Neural cell (in vitro differentiated cells): ENCODE data around the gene TSPAN3. TPM values are rescaled to one million over a fixed set of nuclear protein-coding genes. Genes with fewer than 3 reads are reported as not detected.

Experiments used
- H2AFZ ChIP-seq: fragments of 200-600, 300-800 bp; sonication (generic), shearing (Covaris generic); 2 replicates; pipeline ENCODE4 v1.6.0; 2014; ENCODE audit warnings: low read depth, mild to moderate bottlenecking, antibody characterized with exemption, low read length, moderate library complexity
- H3F3A ChIP-seq: fragments of 200-600 bp; shearing (Covaris generic); 2 replicates; pipeline ENCODE4 v1.6.1; 2016; ENCODE audit warnings: mild to moderate bottlenecking, moderate library complexity, mixed read lengths, antibody characterized with exemption, low read length; ENCODE audit not compliant: insufficient read depth, poor library complexity, severe bottlenecking
- H3K27ac ChIP-seq: fragments of 200-600, 300-800 bp; sonication (generic), shearing (Covaris generic); 2 replicates; pipeline ENCODE4 v1.5.1; 2014; ENCODE audit warnings: mild to moderate bottlenecking, low read length, moderate library complexity
- H3K27me3 ChIP-seq: fragments of 300-800, 200-600 bp; sonication (generic), shearing (Covaris generic); 2 replicates; pipeline ENCODE4 v1.6.0; 2014; ENCODE audit warnings: mild to moderate bottlenecking, low read depth, low read length, moderate library complexity; ENCODE audit not compliant: insufficient read depth
- H3K36me3 ChIP-seq: fragments of 300-800, 200-600 bp; sonication (generic), shearing (Covaris generic); 2 replicates; pipeline ENCODE4 v1.5.1; 2014; ENCODE audit warnings: mild to moderate bottlenecking, antibody characterized with exemption, low read length, moderate library complexity; ENCODE audit not compliant: insufficient read depth
- H3K4me2 ChIP-seq: fragments of 300-800, 200-600 bp; sonication (generic), shearing (Covaris generic); 2 replicates; pipeline ENCODE4 v1.6.0; 2014; ENCODE audit warnings: mild to moderate bottlenecking, low read length
- H3K4me3 ChIP-seq: fragments of 300-800, 200-600 bp; sonication (generic), shearing (Covaris generic); 2 replicates; pipeline ENCODE4 v1.5.1; 2014; ENCODE audit warnings: mild to moderate bottlenecking, low read length, moderate library complexity
- H3K79me2 ChIP-seq: fragments of 200-600 bp; shearing (Covaris generic); replicated peaks from 2 replicates; pipeline ENCODE4 v1.6.0; 2014; ENCODE audit warnings: mild to moderate bottlenecking, low read length, moderate library complexity; ENCODE audit not compliant: insufficient read depth
- H3K9ac ChIP-seq: fragments of 300-800, 200-600 bp; sonication (generic), shearing (Covaris generic); 2 replicates; pipeline ENCODE4 v1.6.1; 2016; ENCODE audit warnings: mild to moderate bottlenecking, low read length, mixed read lengths
- H3K9me2 ChIP-seq: fragments of 200-600 bp; shearing (Covaris generic); 2 replicates; pipeline ENCODE4 v1.6.1; 2016; ENCODE audit warnings: mild to moderate bottlenecking, low read length, mixed read lengths; ENCODE audit not compliant: insufficient read depth
- H3K9me3 ChIP-seq: fragments of 200-600, 300-800 bp; sonication (generic), shearing (Covaris generic); 2 replicates; pipeline ENCODE4 v1.6.1; 2016; ENCODE audit warnings: mild to moderate bottlenecking, mixed run types, low read length, moderate library complexity, mixed read lengths
- H4K20me1 ChIP-seq: fragments of 200-600 bp; shearing (Covaris generic); 2 replicates; pipeline ENCODE4 v1.6.1; 2016; ENCODE audit warnings: mild to moderate bottlenecking, mixed run types; ENCODE audit not compliant: insufficient read depth
- EP300 ChIP-seq: fragments of 450-650 bp; conservative IDR thresholded peaks from 2 replicates; pipeline ENCODE4 v1.6.1; 2014; ENCODE audit warnings: antibody characterized with exemption, mild to moderate bottlenecking, moderate library complexity; ENCODE audit not compliant: poor library complexity, severe bottlenecking
- EZH2 ChIP-seq: fragments of 200-600, 300-800 bp; shearing (Covaris generic), sonication (generic); IDR thresholded peaks from 2 replicates; pipeline ENCODE4 v1.6.1; 2014; ENCODE audit warnings: antibody characterized with exemption, low read length, borderline replicate concordance, mild to moderate bottlenecking; ENCODE audit not compliant: insufficient read depth, poor library complexity, severe bottlenecking
- MXI1 ChIP-seq: fragments of 450-650 bp; conservative IDR thresholded peaks from 2 replicates; pipeline ENCODE4 v1.6.1; 2014; ENCODE audit warnings: antibody characterized with exemption, mild to moderate bottlenecking; ENCODE audit not compliant: poor library complexity, severe bottlenecking
- POLR2AphosphoS5 ChIP-seq: IDR thresholded peaks from 2 replicates; pipeline ENCODE4 v1.6.1; 2012
- RAD21 ChIP-seq: fragments of 450-650 bp; conservative IDR thresholded peaks from 2 replicates; pipeline ENCODE4 v1.6.1; 2014; ENCODE audit warnings: antibody characterized with exemption, mild to moderate bottlenecking, moderate library complexity
- SMC3 ChIP-seq: fragments of 450-650 bp; conservative IDR thresholded peaks from 2 replicates; pipeline ENCODE4 v1.6.1; 2014; ENCODE audit warnings: antibody characterized with exemption, mild to moderate bottlenecking, moderate library complexity; ENCODE audit not compliant: poor library complexity
- TAF1 ChIP-seq: IDR thresholded peaks from 2 replicates; pipeline ENCODE4 v1.6.1; 2012; ENCODE audit warnings: low read depth
- polyA plus RNA-seq: library from polyadenylated mRNA; depleted of rRNA; stranded (reverse); fragments of >200 nt; gene quantifications from 2 replicates; pipeline ENCODE4 v1.2.3, GENCODE V29; 2014
- TF ChIP-seq, protein P1 (sequence below): IDR thresholded peaks from 2 replicates; pipeline ENCODE4 v1.6.1; 2012; ENCODE audit warnings: borderline replicate concordance
- TF ChIP-seq, protein P2 (sequence below): fragments of 450-650 bp; IDR thresholded peaks from 2 replicates; pipeline ENCODE4 v1.5.1; 2014; ENCODE audit warnings: antibody characterized with exemption, mild to moderate bottlenecking, moderate library complexity; ENCODE audit not compliant: poor library complexity, severe bottlenecking

TSPAN3 gene
- polyA plus RNA-seq, 1 donor from 2014 or later, result 815 TPM

DNA sequence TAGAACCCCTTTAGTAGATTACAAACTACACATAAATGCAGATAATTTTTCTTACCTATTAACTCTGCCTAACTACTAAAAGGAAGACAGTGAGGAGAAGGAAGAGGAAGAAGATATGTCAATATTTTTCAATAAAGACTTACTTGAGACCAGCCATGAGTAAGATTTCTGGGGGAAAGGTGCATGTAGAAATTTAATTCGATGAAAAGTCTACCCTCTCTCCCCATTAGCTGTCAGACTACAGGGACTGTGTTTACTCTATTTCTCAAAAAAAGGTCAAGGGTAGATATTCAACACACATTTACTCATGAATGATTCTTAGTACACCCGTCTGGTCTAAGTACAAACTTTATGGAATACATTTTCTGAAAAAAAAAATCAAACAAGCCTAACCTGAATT is 6.8 kb downstream of the TSPAN3 start:
- peaks cover 97% of the 10 kb centered on the region for H3K79me2 ChIP-seq
- H3F3A ChIP-seq, result no peaks in the 10 kb centered on the region
- peaks cover 3% of the 10 kb centered on the region for H4K20me1 ChIP-seq
- H3K9me2 ChIP-seq, result no peaks in the 10 kb centered on the region
- no peak overlapping the region for H3K9ac ChIP-seq
- no peaks in the 10 kb centered on the region for H3K9me3 ChIP-seq
- no peak overlapping the region for H3K4me3 ChIP-seq
- no peak overlapping the region for H3K27ac ChIP-seq
- no peaks in the 10 kb centered on the region for H3K36me3 ChIP-seq
- TF ChIP-seq RAD21 (no peak), EZH2 (no peak), MXI1 (no peak), SMC3 (no peak), POLR2AphosphoS5 (no peak), TAF1 (no peak), EP300 (no peak)
- TF ChIP-seq, protein P1, sequence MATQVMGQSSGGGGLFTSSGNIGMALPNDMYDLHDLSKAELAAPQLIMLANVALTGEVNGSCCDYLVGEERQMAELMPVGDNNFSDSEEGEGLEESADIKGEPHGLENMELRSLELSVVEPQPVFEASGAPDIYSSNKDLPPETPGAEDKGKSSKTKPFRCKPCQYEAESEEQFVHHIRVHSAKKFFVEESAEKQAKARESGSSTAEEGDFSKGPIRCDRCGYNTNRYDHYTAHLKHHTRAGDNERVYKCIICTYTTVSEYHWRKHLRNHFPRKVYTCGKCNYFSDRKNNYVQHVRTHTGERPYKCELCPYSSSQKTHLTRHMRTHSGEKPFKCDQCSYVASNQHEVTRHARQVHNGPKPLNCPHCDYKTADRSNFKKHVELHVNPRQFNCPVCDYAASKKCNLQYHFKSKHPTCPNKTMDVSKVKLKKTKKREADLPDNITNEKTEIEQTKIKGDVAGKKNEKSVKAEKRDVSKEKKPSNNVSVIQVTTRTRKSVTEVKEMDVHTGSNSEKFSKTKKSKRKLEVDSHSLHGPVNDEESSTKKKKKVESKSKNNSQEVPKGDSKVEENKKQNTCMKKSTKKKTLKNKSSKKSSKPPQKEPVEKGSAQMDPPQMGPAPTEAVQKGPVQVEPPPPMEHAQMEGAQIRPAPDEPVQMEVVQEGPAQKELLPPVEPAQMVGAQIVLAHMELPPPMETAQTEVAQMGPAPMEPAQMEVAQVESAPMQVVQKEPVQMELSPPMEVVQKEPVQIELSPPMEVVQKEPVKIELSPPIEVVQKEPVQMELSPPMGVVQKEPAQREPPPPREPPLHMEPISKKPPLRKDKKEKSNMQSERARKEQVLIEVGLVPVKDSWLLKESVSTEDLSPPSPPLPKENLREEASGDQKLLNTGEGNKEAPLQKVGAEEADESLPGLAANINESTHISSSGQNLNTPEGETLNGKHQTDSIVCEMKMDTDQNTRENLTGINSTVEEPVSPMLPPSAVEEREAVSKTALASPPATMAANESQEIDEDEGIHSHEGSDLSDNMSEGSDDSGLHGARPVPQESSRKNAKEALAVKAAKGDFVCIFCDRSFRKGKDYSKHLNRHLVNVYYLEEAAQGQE, result no peak
- TF ChIP-seq, protein P2, sequence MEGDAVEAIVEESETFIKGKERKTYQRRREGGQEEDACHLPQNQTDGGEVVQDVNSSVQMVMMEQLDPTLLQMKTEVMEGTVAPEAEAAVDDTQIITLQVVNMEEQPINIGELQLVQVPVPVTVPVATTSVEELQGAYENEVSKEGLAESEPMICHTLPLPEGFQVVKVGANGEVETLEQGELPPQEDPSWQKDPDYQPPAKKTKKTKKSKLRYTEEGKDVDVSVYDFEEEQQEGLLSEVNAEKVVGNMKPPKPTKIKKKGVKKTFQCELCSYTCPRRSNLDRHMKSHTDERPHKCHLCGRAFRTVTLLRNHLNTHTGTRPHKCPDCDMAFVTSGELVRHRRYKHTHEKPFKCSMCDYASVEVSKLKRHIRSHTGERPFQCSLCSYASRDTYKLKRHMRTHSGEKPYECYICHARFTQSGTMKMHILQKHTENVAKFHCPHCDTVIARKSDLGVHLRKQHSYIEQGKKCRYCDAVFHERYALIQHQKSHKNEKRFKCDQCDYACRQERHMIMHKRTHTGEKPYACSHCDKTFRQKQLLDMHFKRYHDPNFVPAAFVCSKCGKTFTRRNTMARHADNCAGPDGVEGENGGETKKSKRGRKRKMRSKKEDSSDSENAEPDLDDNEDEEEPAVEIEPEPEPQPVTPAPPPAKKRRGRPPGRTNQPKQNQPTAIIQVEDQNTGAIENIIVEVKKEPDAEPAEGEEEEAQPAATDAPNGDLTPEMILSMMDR, result no peak
- H3K4me2 ChIP-seq, result no peak overlapping the region
- no peak overlapping the region for H2AFZ ChIP-seq
- no peaks in the 10 kb centered on the region for H3K27me3 ChIP-seq

DNA sequence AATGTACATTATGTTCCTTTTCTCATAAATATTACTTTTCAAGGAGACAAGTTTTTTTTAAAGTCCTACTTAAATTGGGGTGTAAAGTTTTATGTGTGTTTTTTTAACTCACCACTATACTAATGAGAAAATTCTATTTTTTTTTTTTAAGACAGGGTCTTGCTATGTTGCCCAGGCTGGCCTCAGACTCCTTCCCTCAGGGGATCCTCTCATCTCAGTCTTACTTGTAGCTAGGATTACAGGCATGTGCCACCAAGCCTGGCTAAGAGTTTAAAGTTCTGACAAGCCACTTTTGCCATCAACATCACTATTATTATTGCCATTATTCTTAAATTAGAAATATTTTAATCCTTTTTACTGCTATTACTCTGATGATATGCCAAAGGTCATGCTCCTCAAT is 7.7 kb downstream of the TSPAN3 start:
- H3K79me2 ChIP-seq, result peaks cover 95% of the 10 kb centered on the region
- H4K20me1 ChIP-seq, result peaks cover 3% of the 10 kb centered on the region

DNA sequence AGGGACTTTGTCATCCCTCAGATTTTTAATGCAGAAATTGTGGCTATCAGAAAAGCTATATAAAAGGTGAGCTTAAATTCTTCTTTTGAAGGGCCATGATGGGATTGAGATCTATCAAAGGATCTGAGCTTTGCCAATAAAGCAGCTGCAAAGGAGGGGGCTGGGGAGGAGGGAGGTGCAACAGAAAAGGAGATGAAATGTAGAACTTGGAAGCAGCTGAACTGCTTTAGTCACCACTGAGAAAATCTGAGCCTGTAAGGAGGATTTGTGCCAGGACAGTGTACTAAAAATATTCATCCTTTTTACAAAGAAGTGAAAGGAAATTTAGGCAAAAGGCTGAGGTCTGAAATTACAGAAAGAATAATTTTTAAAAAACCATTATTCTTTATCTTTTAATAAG is 10.4 kb downstream of the TSPAN3 start:
- Histone ChIP-seq H3K79me2 (peaks cover 73% of the 10 kb centered on the region), H3K36me3 (no peaks in the 10 kb centered on the region), H3F3A (no peaks in the 10 kb centered on the region), H2AFZ (no peak overlapping the region), H3K27me3 (no peaks in the 10 kb centered on the region), H3K9me3 (no peaks in the 10 kb centered on the region), H3K9me2 (no peaks in the 10 kb centered on the region), H3K4me2 (no peak overlapping the region), H3K9ac (no peak overlapping the region), H3K4me3 (no peak overlapping the region), H3K27ac (no peak overlapping the region), H4K20me1 (no peaks in the 10 kb centered on the region)
- TF ChIP-seq SMC3 (no peak), EZH2 (no peak), MXI1 (no peak), EP300 (no peak), TAF1 (no peak), POLR2AphosphoS5 (no peak), RAD21 (no peak)
- TF ChIP-seq, protein P1, result no peak
- TF ChIP-seq, protein P2, result no peak

More for the DNA sequence above, 7.7 kb downstream of the TSPAN3 start:
- no peaks in the 10 kb centered on the region for H3F3A ChIP-seq
- no peaks in the 10 kb centered on the region for H3K9me2 ChIP-seq
- H3K4me3 ChIP-seq, result no peak overlapping the region
- no peaks in the 10 kb centered on the region for H3K9me3 ChIP-seq
- H3K36me3 ChIP-seq, result no peaks in the 10 kb centered on the region
- TF ChIP-seq SMC3 (no peak), EP300 (no peak)
- H3K27me3 ChIP-seq, result no peaks in the 10 kb centered on the region
- H2AFZ ChIP-seq, result no peak overlapping the region
- no peak overlapping the region for H3K9ac ChIP-seq
- H3K4me2 ChIP-seq, result no peak overlapping the region
- H3K27ac ChIP-seq, result no peak overlapping the region
